Stimulated activated CD4-positive, alpha-beta T cell treated with anti-CD3 and anti-CD28 coated beads, Interleukin-4, amount 100 ng/mL, for 4 hours (primary cell): ENCODE data around the gene DIRAS1.
A peak's percentile ranks its signal among the peaks of the same experiment; 100 is the strongest.
"Not testable (repeated sequence)": the region's sequence is repeated elsewhere in the genome, so short reads cannot be mapped to it uniquely, and the experiment has no call there.

Experiments
- DNase-seq, 2 experiments: peaks; one replicate each; pipeline ENCODE4 v3.0.0-alpha.2; 2020

DIRAS1 gene

DNA sequence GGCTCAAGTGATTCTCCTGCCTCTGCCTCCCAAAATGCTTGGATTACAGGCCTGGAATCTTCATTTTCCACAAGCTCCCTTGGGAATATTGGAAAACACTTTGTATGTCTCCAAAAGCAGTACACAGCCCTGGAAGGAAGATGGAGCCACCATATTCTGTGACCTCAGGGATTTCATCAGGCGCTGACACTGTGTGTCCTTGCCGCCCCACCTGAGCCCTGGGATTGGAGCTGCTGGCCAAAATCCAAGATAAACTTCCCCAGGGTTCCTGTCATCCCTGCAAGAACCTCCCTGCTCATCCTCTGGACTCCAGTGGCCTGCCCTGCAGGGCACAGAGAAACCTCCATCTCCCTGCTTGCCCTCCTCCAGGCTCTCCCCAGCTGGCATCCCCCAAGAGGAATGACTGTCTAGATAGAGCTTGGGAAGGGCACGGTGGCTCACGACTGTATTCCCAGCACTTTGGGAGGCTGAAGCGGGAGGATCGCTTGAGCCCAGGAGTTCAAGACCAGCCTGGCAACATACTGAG lies 17.4 kb downstream of the DIRAS1 start:
- no peak for DNase-seq

GRCh38 chr19:2703077-2703437 lies 18.1 kb downstream of the DIRAS1 start:
- DNase-seq: no peak

DNA sequence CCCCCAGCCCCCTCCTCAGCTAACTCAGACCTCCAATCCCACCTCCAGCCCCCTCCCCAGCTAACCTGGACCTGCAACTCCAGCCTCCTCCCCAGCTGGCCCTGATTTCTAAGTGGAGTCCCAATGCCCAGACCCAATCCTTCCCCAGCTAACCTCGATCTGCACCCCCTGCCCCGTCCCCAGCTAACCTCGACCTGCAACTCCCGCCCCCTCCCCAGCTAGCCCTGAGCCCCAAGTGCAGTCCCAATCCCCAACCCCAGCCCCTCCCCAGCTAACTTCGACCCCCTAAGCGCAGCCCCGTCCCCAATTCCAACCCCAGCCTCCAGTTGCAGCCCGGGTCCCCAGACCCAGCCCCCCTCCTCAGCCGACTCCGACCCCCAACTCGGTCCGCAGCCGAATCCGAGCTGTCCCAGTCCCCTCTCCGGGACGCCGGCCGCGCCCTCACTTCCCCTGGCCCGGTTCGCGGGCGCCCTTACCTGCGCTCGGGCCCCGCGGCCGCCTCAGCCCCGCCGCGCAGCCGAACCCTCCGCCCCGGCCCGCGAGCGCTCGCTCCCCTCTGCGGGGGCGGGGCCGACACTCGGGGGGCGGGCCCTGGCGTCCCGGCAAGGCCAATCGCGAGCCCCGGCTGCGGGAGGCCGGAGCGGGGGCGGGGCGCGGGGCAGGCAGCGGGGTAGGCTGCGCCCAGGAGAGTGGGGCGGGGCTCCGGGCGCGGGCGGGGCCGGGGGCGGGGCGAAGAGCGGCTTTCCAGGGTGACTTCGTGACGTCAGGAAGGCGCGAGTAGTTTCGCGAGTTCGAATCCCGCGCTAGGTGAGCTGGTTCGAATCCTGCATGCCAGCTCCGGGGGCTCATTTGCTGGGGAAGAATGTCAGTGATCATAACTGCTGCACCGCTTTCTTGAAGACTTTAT lies 18.7 kb downstream of the DIRAS1 start, which contains the start of gene GNG7:
TSS of gene GNG7 (minus strand) at position 525 of the 907 bp plus-strand sequence. CDS start 182,006 bp downstream, outside the sequence.
- peak; percentile 94 to 99 for DNase-seq

GRCh38 chr19:2701361-2702169 lies 19.6 kb downstream of the DIRAS1 start:
- no peak for DNase-seq

GRCh38 chr19:2700660-2701360 lies 20.4 kb downstream of the DIRAS1 start:
- DNase-seq: no peak

- DNase-seq: no peak
Observed at GRCh38 chr19:2699413-2700140, 21.6 kb downstream of the DIRAS1 start.

DNA sequence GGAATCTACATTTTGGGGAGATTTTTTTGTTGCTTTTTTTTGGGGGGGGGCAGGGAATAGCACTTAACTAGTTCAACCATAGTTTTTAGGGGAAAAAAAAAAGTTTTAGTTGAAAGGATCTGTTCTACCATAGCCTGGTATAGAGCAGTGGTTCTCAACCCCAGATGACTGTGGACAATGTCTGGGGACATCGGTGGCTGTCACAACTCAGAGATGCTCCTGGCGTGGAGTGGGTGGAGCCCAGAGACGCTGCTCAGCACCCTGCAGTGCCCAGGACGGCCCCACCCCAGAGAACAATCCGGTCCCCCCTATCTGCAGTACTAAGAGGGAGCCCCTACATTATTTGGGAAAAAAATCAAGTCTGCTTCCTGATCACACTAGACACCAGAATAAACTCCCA lies 27.0 kb downstream of the DIRAS1 start:
- DNase-seq: no peak

- no peak for DNase-seq
Observed at GRCh38 chr19:2693492-2694160, 27.5 kb downstream of the DIRAS1 start.

GRCh38 chr19:2691951-2692350 lies 29.2 kb downstream of the DIRAS1 start:
- DNase-seq: no peak

- DNase-seq: no peak
Observed at GRCh38 chr19:2690856-2691255, 30.3 kb downstream of the DIRAS1 start.

DNA sequence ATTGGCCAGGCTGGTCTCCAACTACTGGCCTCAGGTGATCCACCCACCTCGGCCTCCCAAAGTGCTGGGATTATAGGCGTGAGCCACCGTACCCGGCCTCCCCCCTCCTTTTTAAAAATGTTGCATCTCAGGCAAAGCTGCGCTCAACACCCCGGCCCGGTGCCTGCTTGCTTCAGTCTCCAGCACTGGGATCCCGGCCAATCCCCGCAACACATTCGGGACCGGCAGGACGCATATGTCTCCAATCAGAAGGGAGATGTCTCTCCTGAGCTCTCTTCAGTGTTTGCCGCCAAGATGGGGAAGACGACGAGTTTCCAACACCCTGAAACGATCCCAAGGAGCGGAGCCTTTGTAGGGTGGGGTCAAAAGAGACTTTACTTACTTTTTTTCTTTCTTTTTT lies 34.8 kb downstream of the DIRAS1 start:
- no peak for DNase-seq

DNA sequence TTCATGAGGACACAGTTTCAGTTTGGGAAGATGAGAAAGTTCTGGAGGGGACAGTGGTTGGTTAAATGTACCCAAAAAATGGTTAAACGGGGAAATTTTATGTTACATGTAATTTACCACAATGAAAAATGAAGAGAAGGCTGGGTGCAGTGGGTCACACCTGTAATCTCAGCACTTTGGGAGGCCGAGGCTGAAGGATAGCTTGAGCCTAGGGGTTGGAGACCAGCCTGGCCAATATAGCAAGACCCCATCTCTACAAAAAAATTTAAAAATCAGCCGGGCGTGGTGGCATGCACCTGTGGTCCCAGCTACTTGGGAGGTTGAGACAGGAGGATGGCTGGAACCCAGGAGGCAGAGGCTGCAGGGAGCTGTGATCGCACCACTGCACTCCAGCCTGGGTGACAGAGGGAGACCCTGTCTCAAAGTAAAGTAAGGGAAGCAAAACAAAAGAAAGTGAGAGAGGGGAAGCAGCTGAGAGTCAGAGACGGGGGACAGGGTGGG lies 35.9 kb downstream of the DIRAS1 start:
- no peak for DNase-seq

- no peak for DNase-seq
Observed at GRCh38 chr19:2683430-2684003, 37.7 kb downstream of the DIRAS1 start.

GRCh38 chr19:2680808-2681207 lies 40.4 kb downstream of the DIRAS1 start:
- DNase-seq: no peak

- no peak for DNase-seq
Observed at GRCh38 chr19:2679439-2679838, 41.7 kb downstream of the DIRAS1 start.

GRCh38 chr19:2678948-2679347 lies 42.2 kb downstream of the DIRAS1 start:
- DNase-seq: not testable (repeated sequence)

- DNase-seq: no peak
Observed at GRCh38 chr19:2678044-2678671, 43.0 kb downstream of the DIRAS1 start.

- no peak for DNase-seq
Observed at GRCh38 chr19:2676823-2677222, 44.3 kb downstream of the DIRAS1 start.

DNA sequence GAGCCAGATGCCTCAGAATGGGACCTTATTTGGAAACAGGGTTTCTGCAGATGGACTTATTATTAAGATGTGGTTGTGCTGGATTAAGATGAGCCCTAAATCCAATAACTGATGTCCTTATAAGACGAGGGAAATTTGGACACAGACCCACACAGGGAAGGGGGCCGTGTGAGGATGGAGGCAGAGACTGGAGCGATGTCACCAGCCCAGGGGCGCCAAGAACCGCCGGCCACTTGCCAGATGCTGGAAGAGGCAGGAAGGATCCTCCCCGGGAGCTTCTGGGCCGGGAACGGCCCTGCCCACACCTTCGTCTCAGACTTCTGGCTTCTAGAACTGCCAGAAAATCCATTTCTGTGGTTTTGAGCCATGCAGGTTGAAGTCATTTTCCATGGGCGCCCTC lies 45.3 kb downstream of the DIRAS1 start:
- no peak for DNase-seq

DNA sequence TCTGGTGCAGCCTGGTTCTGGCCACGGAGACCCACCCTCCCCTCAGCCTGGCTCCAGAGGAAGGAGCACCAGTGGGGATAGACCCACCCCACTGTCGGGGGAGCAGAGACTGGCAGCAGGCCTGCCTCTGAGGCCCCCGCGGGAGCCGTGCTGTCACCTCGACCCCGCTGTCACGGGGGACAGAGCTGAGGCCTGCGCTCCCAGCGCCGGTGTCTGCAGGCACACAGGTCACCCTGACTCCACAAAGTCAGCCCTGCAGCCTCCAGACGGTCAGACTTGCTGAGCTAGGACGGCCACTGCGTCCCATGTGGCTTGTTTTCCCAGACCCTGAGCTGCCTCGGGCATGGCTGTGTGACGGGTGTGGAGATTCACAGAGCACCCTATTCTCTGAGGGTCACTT lies 51.0 kb downstream of the DIRAS1 start:
- DNase-seq: no peak
